Measurements from ENCODE around the gene USP6NL.

Gene USP6NL

DNA sequence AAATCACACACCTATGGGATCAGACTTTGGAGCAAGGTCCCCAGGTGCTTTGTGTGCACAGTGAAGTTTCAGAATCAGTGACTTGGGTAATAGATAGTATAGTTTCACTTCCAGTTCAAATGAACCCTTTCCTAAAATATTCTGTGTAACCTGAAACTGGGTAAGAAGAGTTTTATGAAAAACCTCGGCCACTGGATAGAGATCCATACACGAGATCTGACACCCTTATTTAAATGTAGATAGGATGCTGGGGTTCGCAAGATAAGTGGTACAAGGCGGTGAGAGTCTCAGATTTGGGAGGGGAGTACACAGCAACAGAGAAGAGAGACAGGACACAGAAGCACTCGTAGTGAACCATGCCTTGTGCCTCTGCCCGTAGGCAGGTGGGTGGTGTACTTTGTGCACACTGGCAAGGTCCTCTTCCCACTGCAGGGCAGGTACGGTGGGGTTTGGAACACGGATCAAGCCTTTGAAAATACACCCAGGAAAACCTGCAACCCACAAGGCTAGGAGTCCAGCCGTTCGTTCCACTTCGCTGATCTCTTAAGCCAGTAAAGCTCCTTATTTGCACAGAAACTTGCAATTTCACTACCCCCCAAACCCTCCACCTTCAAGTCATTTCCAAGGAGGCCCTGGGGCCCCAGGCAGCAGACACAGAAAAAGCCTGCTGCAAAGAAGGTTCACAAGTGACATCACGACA is 162.8 kb downstream of the USP6NL start:
- no peak overlapping the region for H3K14ac ChIP-seq (ENCODE audit: low read length)
- no peak overlapping the region for H3K4ac ChIP-seq (ENCODE audit: low read length)
- H2BK120ac ChIP-seq (ENCODE audit: low read depth, low read length) = no peak overlapping the region
- peaks cover 3 to 6% of the 10 kb centered on the region in 2 donors for H3K4me1 ChIP-seq (ENCODE audit: control insufficient read depth in 2 of 2, insufficient read depth in 1 of 2, low read depth in 1 of 2, low read length in 2 of 2)
- H3K18ac ChIP-seq (ENCODE audit: low read length) = peak overlapping the region; percentile 86
- H3K27ac ChIP-seq (replicated peaks; ENCODE audit: low read length) = no peak overlapping the region
- H3K9ac ChIP-seq (ENCODE audit: low read depth, low read length, poor library complexity) = no peak overlapping the region
- H4K8ac ChIP-seq (ENCODE audit: low read depth, low read length) = no peak overlapping the region
- H3K27me3 ChIP-seq (ENCODE audit: control insufficient read depth in 3 of 3, insufficient read depth in 3 of 3, low read depth in 1 of 3, low read length in 3 of 3) = peaks cover 0 to 3% (median 0%) of the 10 kb centered on the region in 3 experiments
- H3K9me3 ChIP-seq (replicated peaks in 1 of 2; ENCODE audit: control insufficient read depth in 2 of 2, insufficient read depth in 1 of 2, low read depth in 1 of 2, low read length in 2 of 2) = peaks cover 0 to 2% of the 10 kb centered on the region in 2 donors
- no peak for DNase-seq (ENCODE audit: low spot score)
- no CpG with 5 or more reads among the region's 12 CpGs for WGBS, 2 donors (ENCODE audit: extremely low coverage in 2 of 2, insufficient read length in 2 of 2, insufficient replicate concordance in 1 of 2)
- no peak overlapping the region for H2BK15ac ChIP-seq (ENCODE audit: low read length)
- no peak overlapping the region for H2BK5ac ChIP-seq (ENCODE audit: low read length)
- no peaks in the 10 kb centered on the region for H3K79me1 ChIP-seq (ENCODE audit: low read depth, low read length)
- peak overlapping the region; percentile 21 for H2AFZ ChIP-seq (ENCODE audit: low read length)
- H3K36me3 ChIP-seq (replicated peaks in 1 of 2; ENCODE audit: control insufficient read depth in 2 of 2, insufficient read depth in 2 of 2, low read length in 2 of 2) = no peaks in the 10 kb centered on the region
- H3K4me2 ChIP-seq (ENCODE audit: insufficient read depth, low read length, poor library complexity, severe bottlenecking) = no peak overlapping the region
- peak overlapping the region; percentile 80 for H2BK12ac ChIP-seq (ENCODE audit: low read length)
- H3K23ac ChIP-seq (ENCODE audit: low read depth, low read length, poor library complexity) = no peak overlapping the region
- no peak overlapping the region for H3K4me3 ChIP-seq (ENCODE audit: low read length in 2 of 2)
- H4K91ac ChIP-seq (ENCODE audit: low read depth, low read length, poor library complexity) = no peak overlapping the region
- no peak overlapping the region for H2AK5ac ChIP-seq (ENCODE audit: low read depth, low read length)

DNA sequence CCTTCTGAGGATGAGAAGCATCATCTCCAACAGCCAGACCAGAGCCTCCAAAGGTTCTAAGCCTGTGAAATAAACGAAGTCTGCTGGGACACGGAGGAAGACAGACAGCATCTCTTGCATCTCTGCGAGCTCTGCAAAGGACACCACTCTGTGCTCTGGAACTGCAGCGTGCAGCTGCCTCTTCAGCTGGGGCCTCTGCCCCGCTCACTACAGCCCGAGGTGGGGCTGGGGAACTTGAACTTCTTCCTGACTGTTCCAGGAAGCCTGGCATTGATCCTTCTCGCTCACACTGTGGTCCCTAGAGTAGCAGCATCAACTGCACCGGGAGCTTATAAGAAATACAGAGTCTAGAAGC is 163.3 kb downstream of the USP6NL start:
- no peak for DNase-seq (ENCODE audit: low spot score)

GRCh38 chr10:11447586-11447985 is 163.9 kb downstream of the USP6NL start:
- H3K9me3 ChIP-seq (replicated peaks in 1 of 2; ENCODE audit: control insufficient read depth in 2 of 2, insufficient read depth in 1 of 2, low read depth in 1 of 2, low read length in 2 of 2) = peaks cover 0 to 2% of the 10 kb centered on the region in 2 donors
- H2AFZ ChIP-seq (ENCODE audit: low read length) = no peak overlapping the region
- H4K8ac ChIP-seq (ENCODE audit: low read depth, low read length) = no peak overlapping the region
- no peak overlapping the region for H3K9ac ChIP-seq (ENCODE audit: low read depth, low read length, poor library complexity)
- H3K4me3 ChIP-seq (ENCODE audit: low read length in 2 of 2) = no peak overlapping the region
- H3K23ac ChIP-seq (ENCODE audit: low read depth, low read length, poor library complexity) = no peak overlapping the region
- H3K27ac ChIP-seq (replicated peaks; ENCODE audit: low read length) = no peak overlapping the region
- no peak overlapping the region for H3K14ac ChIP-seq (ENCODE audit: low read length)
- H3K4me1 ChIP-seq (ENCODE audit: control insufficient read depth in 2 of 2, insufficient read depth in 1 of 2, low read depth in 1 of 2, low read length in 2 of 2) = peaks cover 3 to 6% of the 10 kb centered on the region in 2 donors
- no peak overlapping the region for H3K4ac ChIP-seq (ENCODE audit: low read length)
- H3K4me2 ChIP-seq (ENCODE audit: insufficient read depth, low read length, poor library complexity, severe bottlenecking) = no peak overlapping the region
- no peak overlapping the region for H2AK5ac ChIP-seq (ENCODE audit: low read depth, low read length)
- H2BK15ac ChIP-seq (ENCODE audit: low read length) = no peak overlapping the region
- H3K79me1 ChIP-seq (ENCODE audit: low read depth, low read length) = no peaks in the 10 kb centered on the region
- H4K91ac ChIP-seq (ENCODE audit: low read depth, low read length, poor library complexity) = no peak overlapping the region
- DNase-seq (ENCODE audit: low spot score) = no peak
- no peak overlapping the region for H2BK120ac ChIP-seq (ENCODE audit: low read depth, low read length)
- H3K27me3 ChIP-seq (ENCODE audit: control insufficient read depth in 3 of 3, insufficient read depth in 3 of 3, low read depth in 1 of 3, low read length in 3 of 3) = peaks cover 0 to 3% (median 0%) of the 10 kb centered on the region in 3 experiments
- H2BK12ac ChIP-seq (ENCODE audit: low read length) = no peak overlapping the region
- no CpG with 5 or more reads among the region's 9 CpGs for WGBS, 2 donors (ENCODE audit: extremely low coverage in 2 of 2, insufficient read length in 2 of 2, insufficient replicate concordance in 1 of 2)
- no peak overlapping the region for H2BK5ac ChIP-seq (ENCODE audit: low read length)
- H3K18ac ChIP-seq (ENCODE audit: low read length) = no peak overlapping the region
- H3K36me3 ChIP-seq (replicated peaks in 1 of 2; ENCODE audit: control insufficient read depth in 2 of 2, insufficient read depth in 2 of 2, low read length in 2 of 2) = no peaks in the 10 kb centered on the region

More for the DNA sequence above, 163.3 kb downstream of the USP6NL start:
- no peak overlapping the region for H3K4me2 ChIP-seq (ENCODE audit: insufficient read depth, low read length, poor library complexity, severe bottlenecking)
- H3K9me3 ChIP-seq (replicated peaks in 1 of 2; ENCODE audit: control insufficient read depth in 2 of 2, insufficient read depth in 1 of 2, low read depth in 1 of 2, low read length in 2 of 2) = peaks cover 0 to 2% of the 10 kb centered on the region in 2 donors
- no peak overlapping the region for H2BK120ac ChIP-seq (ENCODE audit: low read depth, low read length)
- H2AFZ ChIP-seq (ENCODE audit: low read length) = peak overlapping the region; percentile 4
- no peak overlapping the region for H3K18ac ChIP-seq (ENCODE audit: low read length)
- H3K23ac ChIP-seq (ENCODE audit: low read depth, low read length, poor library complexity) = no peak overlapping the region
- no CpG with 5 or more reads among the region's 8 CpGs for WGBS, 2 donors (ENCODE audit: extremely low coverage in 2 of 2, insufficient read length in 2 of 2, insufficient replicate concordance in 1 of 2)
- H4K8ac ChIP-seq (ENCODE audit: low read depth, low read length) = no peak overlapping the region
- H2BK5ac ChIP-seq (ENCODE audit: low read length) = no peak overlapping the region
- H3K79me1 ChIP-seq (ENCODE audit: low read depth, low read length) = no peaks in the 10 kb centered on the region
- no peak overlapping the region for H3K14ac ChIP-seq (ENCODE audit: low read length)
- H3K27ac ChIP-seq (replicated peaks; ENCODE audit: low read length) = no peak overlapping the region
- H2BK15ac ChIP-seq (ENCODE audit: low read length) = no peak overlapping the region
- H2AK5ac ChIP-seq (ENCODE audit: low read depth, low read length) = no peak overlapping the region
- no peak overlapping the region for H4K91ac ChIP-seq (ENCODE audit: low read depth, low read length, poor library complexity)
- no peak overlapping the region for H3K4me3 ChIP-seq (ENCODE audit: low read length in 2 of 2)
- no peak overlapping the region for H3K9ac ChIP-seq (ENCODE audit: low read depth, low read length, poor library complexity)
- no peak overlapping the region for H3K4ac ChIP-seq (ENCODE audit: low read length)
- H3K36me3 ChIP-seq (replicated peaks in 1 of 2; ENCODE audit: control insufficient read depth in 2 of 2, insufficient read depth in 2 of 2, low read length in 2 of 2) = no peaks in the 10 kb centered on the region
- H2BK12ac ChIP-seq (ENCODE audit: low read length) = no peak overlapping the region
- H3K4me1 ChIP-seq (ENCODE audit: control insufficient read depth in 2 of 2, insufficient read depth in 1 of 2, low read depth in 1 of 2, low read length in 2 of 2) = peaks cover 3 to 6% of the 10 kb centered on the region in 2 donors
- peaks cover 0 to 3% (median 0%) of the 10 kb centered on the region in 3 experiments for H3K27me3 ChIP-seq (ENCODE audit: control insufficient read depth in 3 of 3, insufficient read depth in 3 of 3, low read depth in 1 of 3, low read length in 3 of 3)

GRCh38 chr10:11446864-11447263 is 164.6 kb downstream of the USP6NL start:
- H3K79me1 ChIP-seq (ENCODE audit: low read depth, low read length) = no peaks in the 10 kb centered on the region

More at GRCh38 chr10:11446864-11447263, 164.6 kb downstream of the USP6NL start:
- H2BK15ac ChIP-seq (ENCODE audit: low read length) = no peak overlapping the region
- WGBS, 2 donors (ENCODE audit: extremely low coverage in 2 of 2, insufficient read length in 2 of 2, insufficient replicate concordance in 1 of 2) = no CpG with 5 or more reads among the region's 4 CpGs
- H4K91ac ChIP-seq (ENCODE audit: low read depth, low read length, poor library complexity) = no peak overlapping the region
- peaks cover 3 to 6% of the 10 kb centered on the region in 2 donors for H3K4me1 ChIP-seq (ENCODE audit: control insufficient read depth in 2 of 2, insufficient read depth in 1 of 2, low read depth in 1 of 2, low read length in 2 of 2)
- H3K4me2 ChIP-seq (ENCODE audit: insufficient read depth, low read length, poor library complexity, severe bottlenecking) = no peak overlapping the region
- DNase-seq (ENCODE audit: low spot score) = no peak
- H2AFZ ChIP-seq (ENCODE audit: low read length) = no peak overlapping the region
- H2BK5ac ChIP-seq (ENCODE audit: low read length) = no peak overlapping the region
- no peak overlapping the region for H3K4me3 ChIP-seq (ENCODE audit: low read length in 2 of 2)
- H3K23ac ChIP-seq (ENCODE audit: low read depth, low read length, poor library complexity) = no peak overlapping the region
- H3K4ac ChIP-seq (ENCODE audit: low read length) = no peak overlapping the region
- no peak overlapping the region for H3K18ac ChIP-seq (ENCODE audit: low read length)
- H2BK120ac ChIP-seq (ENCODE audit: low read depth, low read length) = no peak overlapping the region
- H2BK12ac ChIP-seq (ENCODE audit: low read length) = no peak overlapping the region
- H3K9ac ChIP-seq (ENCODE audit: low read depth, low read length, poor library complexity) = no peak overlapping the region
- no peaks in the 10 kb centered on the region for H3K36me3 ChIP-seq (replicated peaks in 1 of 2; ENCODE audit: control insufficient read depth in 2 of 2, insufficient read depth in 2 of 2, low read length in 2 of 2)
- no peak overlapping the region for H3K14ac ChIP-seq (ENCODE audit: low read length)
- H4K8ac ChIP-seq (ENCODE audit: low read depth, low read length) = no peak overlapping the region
- no peak overlapping the region for H2AK5ac ChIP-seq (ENCODE audit: low read depth, low read length)
- H3K27me3 ChIP-seq (ENCODE audit: control insufficient read depth in 3 of 3, insufficient read depth in 3 of 3, low read depth in 1 of 3, low read length in 3 of 3) = peaks cover 0 to 3% (median 0%) of the 10 kb centered on the region in 3 experiments
- peaks cover 0 to under 1% of the 10 kb centered on the region in 2 donors for H3K9me3 ChIP-seq (replicated peaks in 1 of 2; ENCODE audit: control insufficient read depth in 2 of 2, insufficient read depth in 1 of 2, low read depth in 1 of 2, low read length in 2 of 2)
- no peak overlapping the region for H3K27ac ChIP-seq (replicated peaks; ENCODE audit: low read length)
